ENCODE measurements around the gene ZGPAT. TPM values are rescaled to one million over a fixed set of nuclear protein-coding genes. Genes with fewer than 3 reads are reported as not detected.

ZGPAT gene
- total RNA-seq, 4 donors from 2014 or later = 29.1 to 346 (median 76.5) TPM

- TF ChIP-seq POLR2AphosphoS5 (IDR thresholded peaks at IDR 0.05) (no peak), EP300 (IDR thresholded peaks at IDR 0.05; ENCODE audit: low read depth) (no peak), POLR2A (IDR thresholded peaks at IDR 0.05) (no peak)
- TF ChIP-seq, protein P1, sequence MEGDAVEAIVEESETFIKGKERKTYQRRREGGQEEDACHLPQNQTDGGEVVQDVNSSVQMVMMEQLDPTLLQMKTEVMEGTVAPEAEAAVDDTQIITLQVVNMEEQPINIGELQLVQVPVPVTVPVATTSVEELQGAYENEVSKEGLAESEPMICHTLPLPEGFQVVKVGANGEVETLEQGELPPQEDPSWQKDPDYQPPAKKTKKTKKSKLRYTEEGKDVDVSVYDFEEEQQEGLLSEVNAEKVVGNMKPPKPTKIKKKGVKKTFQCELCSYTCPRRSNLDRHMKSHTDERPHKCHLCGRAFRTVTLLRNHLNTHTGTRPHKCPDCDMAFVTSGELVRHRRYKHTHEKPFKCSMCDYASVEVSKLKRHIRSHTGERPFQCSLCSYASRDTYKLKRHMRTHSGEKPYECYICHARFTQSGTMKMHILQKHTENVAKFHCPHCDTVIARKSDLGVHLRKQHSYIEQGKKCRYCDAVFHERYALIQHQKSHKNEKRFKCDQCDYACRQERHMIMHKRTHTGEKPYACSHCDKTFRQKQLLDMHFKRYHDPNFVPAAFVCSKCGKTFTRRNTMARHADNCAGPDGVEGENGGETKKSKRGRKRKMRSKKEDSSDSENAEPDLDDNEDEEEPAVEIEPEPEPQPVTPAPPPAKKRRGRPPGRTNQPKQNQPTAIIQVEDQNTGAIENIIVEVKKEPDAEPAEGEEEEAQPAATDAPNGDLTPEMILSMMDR (IDR thresholded peaks at IDR 0.05) = no peak
- no peaks in the 10 kb centered on the region for H3K9me3 ChIP-seq
- peaks cover 6 to 32% (median 14%) of the 10 kb centered on the region in 4 donors for H3K4me1 ChIP-seq
- in situ Hi-C loops (cut with MboI; ENCODE audit: low pct_ligation_motif_present in 1 of 4, low pct_unique_long_range_greater_than_20kb in 1 of 4, low sequenced_read_pairs in 3 of 4) = no loop called here
- peaks cover 0 to 2% (median 0%) of the 10 kb centered on the region in 4 donors for H3K36me3 ChIP-seq
- DNase-seq = no peak
- H3K27ac ChIP-seq = peak overlapping the region in 1 of 4 donors; percentile 48
- WGBS, 2 donors (ENCODE audit: low coverage in 1 of 2) = 83 to 100% methylated on average over 1 to 5 of the region's 5 CpGs
- intact Hi-C loops (cut with DNase I; ENCODE audit: low total_unique reads) = no loop called here
- H3K4me3 ChIP-seq = no peak overlapping the region
- H3K27me3 ChIP-seq = no peaks in the 10 kb centered on the region
These were observed 23.6 kb downstream of the ZGPAT start for GRCh38 chr20:63731410-63731809.

- DNase-seq = no peak
- no peaks in the 10 kb centered on the region for H3K9me3 ChIP-seq
- intact Hi-C loops (cut with DNase I; ENCODE audit: low total_unique reads) = no loop called here
- WGBS, 2 donors (ENCODE audit: low coverage in 1 of 2) = 85 to 92% methylated on average over 17 to 37 of the region's 38 CpGs
- no peaks in the 10 kb centered on the region for H3K27me3 ChIP-seq
- in situ Hi-C loops (cut with MboI; ENCODE audit: low pct_ligation_motif_present in 1 of 4, low pct_unique_long_range_greater_than_20kb in 1 of 4, low sequenced_read_pairs in 3 of 4) = no loop called here
- H3K4me1 ChIP-seq = peaks cover 11 to 33% (median 19%) of the 10 kb centered on the region in 4 donors
- TF ChIP-seq POLR2A (IDR thresholded peaks at IDR 0.05) (no peak), EP300 (IDR thresholded peaks at IDR 0.05; ENCODE audit: low read depth) (no peak), POLR2AphosphoS5 (IDR thresholded peaks at IDR 0.05) (no peak)
- TF ChIP-seq, protein P1 (IDR thresholded peaks at IDR 0.05) = no peak
- H3K4me3 ChIP-seq = no peak overlapping the region
- no peaks in the 10 kb centered on the region for H3K36me3 ChIP-seq
- no peak overlapping the region for H3K27ac ChIP-seq
These were observed 24.6 kb downstream of the ZGPAT start for GRCh38 chr20:63732118-63733095.

- intact Hi-C loops (cut with DNase I; ENCODE audit: low total_unique reads) (no loop called here), in situ Hi-C loops (cut with MboI; ENCODE audit: low pct_ligation_motif_present in 1 of 4, low pct_unique_long_range_greater_than_20kb in 1 of 4, low sequenced_read_pairs in 3 of 4) (no loop called here)
- Histone ChIP-seq H3K4me3 (no peak overlapping the region), H3K36me3 (no peaks in the 10 kb centered on the region), H3K27me3 (no peaks in the 10 kb centered on the region), H3K4me1 (peaks cover 18 to 33% (median 23%) of the 10 kb centered on the region in 4 donors), H3K27ac (no peak overlapping the region), H3K9me3 (no peaks in the 10 kb centered on the region)
- TF ChIP-seq, protein P1 (IDR thresholded peaks at IDR 0.05) = no peak
- TF ChIP-seq POLR2A (IDR thresholded peaks at IDR 0.05) (no peak), POLR2AphosphoS5 (IDR thresholded peaks at IDR 0.05) (no peak), EP300 (IDR thresholded peaks at IDR 0.05; ENCODE audit: low read depth) (no peak)
- WGBS, 2 donors (ENCODE audit: low coverage in 1 of 2) = 98 to 100% methylated on average over 1 to 12 of the region's 13 CpGs
- no peak for DNase-seq
These were observed 25.3 kb downstream of the ZGPAT start for GRCh38 chr20:63733117-63733516.

DNA sequence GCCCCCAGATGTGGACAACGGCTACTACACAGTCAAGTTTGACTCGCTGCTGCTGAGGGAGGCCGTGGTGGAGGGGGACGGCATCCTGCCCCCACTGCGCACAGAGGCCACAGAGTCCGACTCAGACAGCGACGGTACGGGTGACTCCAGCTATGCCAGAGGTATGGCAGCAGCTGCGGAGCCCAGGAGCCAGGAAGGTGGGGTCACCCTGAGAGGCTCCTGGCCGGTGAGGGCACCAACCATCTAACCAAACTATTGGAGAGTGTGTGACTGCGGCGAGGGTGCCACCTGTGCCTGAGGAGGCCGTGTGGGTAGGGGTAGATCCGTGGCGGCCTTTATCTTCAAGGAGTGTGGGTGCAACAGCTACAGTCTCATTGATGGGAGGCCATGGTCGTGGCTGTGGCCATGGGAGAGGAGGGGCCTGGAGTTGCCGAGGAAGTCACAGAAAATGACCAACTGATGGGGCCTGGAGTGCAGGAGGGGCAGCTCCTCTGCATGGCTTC, 25.8 kb downstream of the ZGPAT start:
- no peak overlapping the region for H3K4me3 ChIP-seq
- H3K27me3 ChIP-seq = no peaks in the 10 kb centered on the region
- in situ Hi-C loops (cut with MboI; ENCODE audit: low pct_ligation_motif_present in 1 of 4, low pct_unique_long_range_greater_than_20kb in 1 of 4, low sequenced_read_pairs in 3 of 4) = no loop called here
- peaks cover 23 to 33% (median 28%) of the 10 kb centered on the region in 4 donors for H3K4me1 ChIP-seq
- WGBS, 2 donors (ENCODE audit: low coverage in 1 of 2) = 81 to 92% methylated on average over 3 to 7 of the region's 18 CpGs
- H3K36me3 ChIP-seq = no peaks in the 10 kb centered on the region
- TF ChIP-seq POLR2AphosphoS5 (IDR thresholded peaks at IDR 0.05) (no peak), EP300 (IDR thresholded peaks at IDR 0.05; ENCODE audit: low read depth) (no peak), POLR2A (IDR thresholded peaks at IDR 0.05) (no peak)
- TF ChIP-seq, protein P1 (IDR thresholded peaks at IDR 0.05) = no peak
- DNase-seq = no peak
- intact Hi-C loops (cut with DNase I; ENCODE audit: low total_unique reads) = no loop called here
- no peak overlapping the region for H3K27ac ChIP-seq
- no peaks in the 10 kb centered on the region for H3K9me3 ChIP-seq

Measured in transverse colon (tissue), 4 donors.